K562 (cell line): Measurements from ENCODE around the gene CNTN2. TPM values are rescaled to one million over a fixed set of nuclear protein-coding genes. Genes with fewer than 3 reads are reported as not detected.

Source experiments
- ATAC-seq: fragments of 200-7000 bp; cut with Tn5 transposase; 3 replicates; pipeline ENCODE4 v1.9.1; 2020; ENCODE audit warnings: moderate library complexity
- BruUV-seq: library from RNA; stranded (reverse); fragments of 400-500 nt; replicated peaks from 2 replicates; lab custom pipeline; 2021; lab: Mats Ljungman, UMichigan
- CTCF ChIA-PET: fragments of 300-600 bp; formaldehyde crosslinking; extraction: SDS; loops from one replicate; lab custom pipeline; 2021; ENCODE audit warnings: low intra/inter-chr PET ratio; lab: Yijun Ruan, JAX
- POLR2A ChIA-PET: fragments of 300-600, 350-650 bp; sonication (Branson Sonifier 250); formaldehyde crosslinking; extraction: SDS; loops from one replicate; lab custom pipeline; 2021; ENCODE audit warnings: antibody characterized with exemption, inconsistent platforms; lab: Yijun Ruan, JAX
- DNase-seq, 4 experiments: peaks; one replicate each; pipeline versions ENCODE4 v3.0.0 to v3.0.0-alpha.2; 2011 to 2018; ENCODE audit warnings: low spot score in 3 of 4, mixed read lengths in 3 of 4; ENCODE audit errors: extremely low read depth in 1 of 4
- FAIRE-seq: peaks from 2 replicates; lab custom pipeline; 2011; peaks lifted over from hg19 to GRCh38; lab: Jason Lieb, UNC
- H2AFZ ChIP-seq: 2 replicates; pipeline ENCODE4 v1.6.0; 2011; ENCODE audit warnings: low read depth, low read length, control low read depth, inconsistent platforms
- H3K27ac ChIP-seq: fragments of 200-600 bp; 3 replicates; pipeline ENCODE4 v1.8.0; 2011; ENCODE audit warnings: low read depth, mild to moderate bottlenecking, control low read depth, inconsistent platforms, low read length, moderate library complexity, mixed read lengths; ENCODE audit errors: extremely low read depth
- H3K27me3 ChIP-seq, 2 experiments: fragments of 300-600 bp in 1 of 2; 2 replicates in 1 of 2; 3 replicates in 1 of 2; pipeline versions ENCODE4 v1.6.0 to v1.8.0; 2011; ENCODE audit warnings: inconsistent platforms in 2 of 2, low read length in 2 of 2, mild to moderate bottlenecking in 1 of 2, mixed read lengths in 1 of 2, moderate library complexity in 1 of 2; ENCODE audit not compliant: control insufficient read depth in 2 of 2, insufficient read depth in 2 of 2
- H3K36me3 ChIP-seq: fragments of 300-600 bp; 3 replicates; pipeline ENCODE4 v1.8.0; 2011; ENCODE audit warnings: mild to moderate bottlenecking, low read length, inconsistent platforms; ENCODE audit not compliant: control insufficient read depth, insufficient read depth
- H3K4me1 ChIP-seq, 2 experiments: fragments of 200-600 bp in 1 of 2; replicated peaks in 1 of 2; 2 replicates in 1 of 2; 3 replicates in 1 of 2; pipeline versions ENCODE4 v1.5.1 to v1.8.0; 2011; ENCODE audit warnings: inconsistent platforms in 2 of 2, low read length in 2 of 2, mild to moderate bottlenecking in 1 of 2, mixed read lengths in 1 of 2, moderate library complexity in 1 of 2; ENCODE audit not compliant: control insufficient read depth in 2 of 2, insufficient read depth in 2 of 2
- H3K4me2 ChIP-seq: 2 replicates; pipeline ENCODE4 v1.6.1; 2011; ENCODE audit warnings: low read length, control low read depth, inconsistent platforms, mixed read lengths; ENCODE audit not compliant: insufficient read depth
- H3K4me3 ChIP-seq: fragments of 200-600 bp; sonication (generic), shearing (Covaris generic); 2 replicates; pipeline ENCODE4 v1.5.1; 2016; ENCODE audit warnings: control low read depth, inconsistent platforms
- H3K79me2 ChIP-seq: fragments of 200-600 bp; 3 replicates; pipeline ENCODE4 v1.8.0; 2011; ENCODE audit warnings: low read length, inconsistent platforms; ENCODE audit not compliant: control insufficient read depth, insufficient read depth
- H3K9ac ChIP-seq, 2 experiments: 2 replicates each; pipeline versions ENCODE4 v1.6.0 to v1.6.1; 2011; ENCODE audit warnings: low read depth in 2 of 2, low read length in 2 of 2, control low read depth in 1 of 2, inconsistent platforms in 1 of 2, mild to moderate bottlenecking in 1 of 2, mixed read lengths in 1 of 2; ENCODE audit not compliant: insufficient read depth in 1 of 2
- H3K9me1 ChIP-seq: one replicate; pipeline ENCODE4 v1.6.0; 2011; ENCODE audit warnings: inconsistent platforms, mild to moderate bottlenecking, low read length, moderate library complexity; ENCODE audit not compliant: control insufficient read depth, insufficient read depth
- H3K9me3 ChIP-seq: replicated peaks from 2 replicates; pipeline ENCODE4 v1.5.1; 2011; ENCODE audit warnings: low read depth, low read length, inconsistent platforms; ENCODE audit not compliant: control insufficient read depth, insufficient read depth
- H4K20me1 ChIP-seq: replicated peaks from 2 replicates; pipeline ENCODE4 v1.6.1; 2011; ENCODE audit warnings: low read length, inconsistent platforms, mixed read lengths; ENCODE audit not compliant: control insufficient read depth, insufficient read depth
- ATF3 ChIP-seq, 2 experiments: fragments of 450-650 bp in 1 of 2; sonication (generic) in 1 of 2; formaldehyde crosslinking in 1 of 2; IDR thresholded peaks in 1 of 2; conservative IDR thresholded peaks in 1 of 2; 2 replicates each; pipeline versions ENCODE4 v1.6.1 to v1.8.1; 2016 to 2023; ENCODE audit warnings: mild to moderate bottlenecking in 2 of 2, moderate library complexity in 2 of 2, inconsistent platforms in 1 of 2, missing genetic modification reagents in 1 of 2
- BRD9 ChIP-seq: fragments of 450-650 bp; IDR thresholded peaks from 2 replicates; pipeline ENCODE4 v1.6.1; 2018; ENCODE audit warnings: low read depth; ENCODE audit not compliant: partially characterized antibody
- FOXP4 ChIP-seq: sonication (generic); formaldehyde crosslinking; IDR thresholded peaks from 2 replicates; pipeline ENCODE4 v1.8.0; 2022; ENCODE audit warnings: mild to moderate bottlenecking, missing genetic modification reagents, borderline replicate concordance
- HCFC1 ChIP-seq: IDR thresholded peaks from 2 replicates; pipeline ENCODE4 v1.6.1; 2012; ENCODE audit warnings: low read depth, low read length, improper control_type of control experiment
- IFI16 ChIP-seq: fragments of 250-450 bp; sonication (Bioruptor Pico); IDR thresholded peaks from 2 replicates; pipeline ENCODE4 v2.1.2; 2022; ENCODE audit warnings: mild to moderate bottlenecking, inconsistent platforms
- JUNB ChIP-seq: fragments of 450-650 bp; formaldehyde crosslinking; conservative IDR thresholded peaks from 2 replicates; pipeline ENCODE4 v1.4.0; 2020; ENCODE audit warnings: mild to moderate bottlenecking
- KLF10 ChIP-seq: fragments of 250-450 bp; sonication (Bioruptor Pico); IDR thresholded peaks from 2 replicates; pipeline ENCODE4 v1.6.1; 2021; ENCODE audit warnings: matching md5 sums
- NCOR1 ChIP-seq: fragments of 450-650 bp; IDR thresholded peaks from 2 replicates; pipeline ENCODE4 v1.6.1; 2016; ENCODE audit warnings: mild to moderate bottlenecking, moderate library complexity
- RBM39 ChIP-seq: fragments of 200-400 bp; formaldehyde crosslinking; optimal IDR thresholded peaks from 2 replicates; pipeline ENCODE3; 2018; ENCODE audit warnings: low read depth, low read length
- SIX5 ChIP-seq, 2 experiments: IDR thresholded peaks; 2 replicates each; pipeline ENCODE4 v1.6.1; 2011; ENCODE audit warnings: low read length in 2 of 2, borderline replicate concordance in 1 of 2, low read depth in 1 of 2, mild to moderate bottlenecking in 1 of 2, moderate library complexity in 1 of 2; ENCODE audit not compliant: insufficient read depth in 1 of 2
- XRCC3 ChIP-seq: fragments of 450-650 bp; IDR thresholded peaks from 2 replicates; pipeline ENCODE4 v1.6.1; 2017; ENCODE audit warnings: mild to moderate bottlenecking, moderate library complexity
- ZEB2 ChIP-seq: fragments of 450-650 bp; IDR thresholded peaks from 2 replicates; pipeline ENCODE4 v1.6.1; 2016
- ZFX ChIP-seq: sonication (generic); formaldehyde crosslinking; IDR thresholded peaks from 2 replicates; pipeline ENCODE4 v1.8.0; 2022; ENCODE audit warnings: mild to moderate bottlenecking, missing genetic modification reagents, moderate library complexity
- ZNF24 ChIP-seq: fragments of 450-650 bp; IDR thresholded peaks from 2 replicates; pipeline ENCODE4 v1.6.1; 2016
- ZNF282 ChIP-seq: sonication (generic); formaldehyde crosslinking; IDR thresholded peaks from 2 replicates; pipeline ENCODE4 v1.8.1; 2023; ENCODE audit warnings: missing genetic modification reagents
- ZNF436 ChIP-seq: fragments of 250-450, 450-650 bp; sonication (Bioruptor Pico); formaldehyde crosslinking; IDR thresholded peaks from 2 replicates; pipeline ENCODE4 v1.7.0; 2020; ENCODE audit warnings: mild to moderate bottlenecking
- ZNF586 ChIP-seq: fragments of 450-650 bp; formaldehyde crosslinking; conservative IDR thresholded peaks from 2 replicates; pipeline ENCODE4 v1.4.0; 2020; ENCODE audit warnings: mild to moderate bottlenecking, moderate library complexity
- WGBS: fragments of 100-300 bp; shearing (Covaris generic); methylation state at CpG from one replicate; pipeline ENCODE4 v1.1.6; 2016; ENCODE audit warnings: low coverage, mixed read lengths; ENCODE audit not compliant: insufficient coverage; ENCODE audit errors: missing lambda C conversion rate; 5-methylcytosine and 5-hydroxymethylcytosine counted together
- in situ Hi-C: fragments of 300-500 bp; cut with MboI; formaldehyde crosslinking; loops from 4 replicates; pipeline ENCODE4 v1.15.0; 2018; ENCODE audit warnings: inconsistent platforms, mixed read lengths
- intact Hi-C: fragments of 100-400 bp; cut with micrococcal nuclease; formaldehyde crosslinking; loops from 2 replicates; pipeline ENCODE4 v1.14.2; 2022
- polyA plus RNA-seq, 8 experiments: library from polyadenylated mRNA; depleted of rRNA in 4 of 8; stranded (reverse) in 5 of 8; unstranded in 3 of 8; fragments of >200 nt; fragmentation: Nextera tagmentation in 2 of 8; fragmentation: Illumina TruSeq in 1 of 8; extraction: Ambion mirVana in 2 of 8; extraction: Trizol in 1 of 8; gene quantifications; 2 replicates each; pipeline versions ENCODE4 v1.2.1 to v1.2.3, GENCODE V29; 2011 to 2014; ENCODE audit warnings: inconsistent platforms in 1 of 8, missing spikeins in 1 of 8
- total RNA-seq, 7 experiments: library from RNA; depleted of rRNA in 6 of 7; stranded (reverse); fragments of >200 nt in 6 of 7; fragmentation: Illumina TruSeq in 2 of 7; extraction: Trizol in 2 of 7; gene quantifications; 2 replicates each; pipeline versions ENCODE4 v1.2.1 to v1.2.3, GENCODE V29; 2011 to 2021; ENCODE audit warnings: low replicate concordance in 1 of 7
- TF ChIP-seq, protein P1 (sequence below): sonication (generic); formaldehyde crosslinking; IDR thresholded peaks from 2 replicates; pipeline ENCODE4 v1.8.1; 2023; ENCODE audit warnings: mild to moderate bottlenecking, missing genetic modification reagents

The CNTN2 gene
- total and polyA plus RNA-seq, 9 of the 15 experiments (the other 6 are each of a cell fraction or from before 2014, with no cell fraction given), result not detected

DNA sequence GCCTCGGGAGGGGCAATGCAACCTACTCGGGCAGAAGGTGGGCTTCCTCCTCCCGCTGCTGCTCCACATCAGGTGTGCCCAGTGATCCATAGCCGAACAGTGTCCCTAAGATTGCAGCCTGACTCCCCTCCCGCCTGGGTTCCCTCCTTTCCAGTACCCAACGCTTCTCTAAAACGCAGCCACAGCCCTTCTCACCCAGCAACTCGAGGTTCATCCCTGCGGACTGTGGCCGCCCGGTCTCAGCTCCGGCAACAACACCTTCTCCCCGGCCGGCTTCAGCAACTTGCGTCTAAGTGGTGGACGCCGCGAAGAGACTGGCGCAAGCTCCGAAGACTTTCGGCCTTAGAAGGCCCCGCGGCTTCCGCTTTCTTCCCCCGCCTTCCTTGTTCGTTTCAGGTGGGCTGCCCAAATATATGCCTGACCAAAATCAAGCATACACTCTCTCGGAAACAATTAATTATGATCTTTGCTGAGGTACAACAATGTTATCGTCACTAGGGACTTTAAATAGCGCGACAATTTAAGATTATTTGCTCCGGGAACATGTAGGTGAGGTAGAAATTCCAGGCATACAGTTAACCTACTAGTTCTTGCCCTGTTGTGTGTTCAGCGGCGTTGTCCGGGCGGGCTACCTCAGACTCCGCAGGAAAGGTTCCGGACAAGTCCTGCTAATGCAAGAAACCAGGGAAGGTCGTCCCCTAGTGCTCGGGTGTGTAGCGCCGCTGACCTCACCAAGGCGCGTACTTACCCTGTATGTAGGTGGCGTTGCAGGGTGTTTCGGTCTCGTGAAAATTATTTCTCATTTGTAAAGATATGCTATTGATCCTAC lies 78.9 kb downstream of the CNTN2 start, which contains the start of gene RBBP5:
Gene RBBP5 (minus strand): TSS at position 319 of the 829 bp plus-strand sequence. CDS start 105 bp downstream, at position 214.
- Histone ChIP-seq H3K9ac (peak within 1 kb of the TSS; percentile 94 to 96), H3K79me2 (peaks cover 46% of the 10 kb centered on the region), H3K4me2 (peak within 1 kb of the TSS; percentile 95), H2AFZ (peak within 1 kb of the TSS; percentile 96), H3K9me3 (no peaks in the 10 kb centered on the region), H4K20me1 (peaks cover 8% of the 10 kb centered on the region; the same call in 1 of the 2 replicates), H3K4me3 (peak within 1 kb of the TSS; percentile 73), H3K36me3 (peaks cover 27% of the 10 kb centered on the region; the same call in 2 of the 3 replicates), H3K4me1 (peaks cover 18 to 19% of the 10 kb centered on the region in 2 experiments; a peak in 4 of 5 replicates), H3K27me3 (no peaks in the 10 kb centered on the region), H3K9me1 (no peaks in the 10 kb centered on the region), H3K27ac (peak within 1 kb of the TSS; percentile 98)
- BruUV-seq, result no TSS peak
- peak; percentile 93 to 99 (median 94) for DNase-seq
- in situ Hi-C loops (no loop called here), intact Hi-C loops (loop anchor here (1.0 to 5.0 kb wide), 5 partner anchors 35 to 134 kb away; partner anchors contain the start of gene DSTYK)
- peak; percentile 97 for FAIRE-seq
- 1% methylated on average over 46 of the region's 46 CpGs for WGBS
- ChIA-PET POLR2A (interaction anchor here (0.6 to 5.9 kb wide), 33 partner anchors 9 to 1838 kb away, joined by 3 to 55 read pairs (median 4); no protein-coding TSS in a partner anchor), CTCF (interaction anchor here (1.7 kb wide), 1 partner anchor 134 kb away, joined by 7 read pairs; no protein-coding TSS in a partner anchor)
- ATAC-seq, result peak; percentile 98
- peak; percentile 92 for TF ChIP-seq HCFC1
- TF ChIP-seq ZFX (CRISPR knock-in tag), result peak; percentile 87
- no peak for TF ChIP-seq BRD9
- TF ChIP-seq SIX5 (IDR thresholded peaks at IDR 0.05; ENCODE audit: borderline replicate concordance in 1 of 2, insufficient read depth in 1 of 2, low read depth in 1 of 2, low read length in 2 of 2), result peak; percentile 66 to 85; a peak in 3 of 4 replicates
- TF ChIP-seq ATF3 (IDR thresholded peaks at IDR 0.05), result peak; percentile 90
- TF ChIP-seq ATF3 (CRISPR knock-in tag; conservative IDR thresholded peaks at IDR 0.05), result peak; percentile 97
- no peak for TF ChIP-seq IFI16 (CRISPR knock-in tag)
- TF ChIP-seq XRCC3, result no peak; the same call in 1 of the 2 replicates
- no peak for TF ChIP-seq ZNF436
- no peak for TF ChIP-seq KLF10 (CRISPR knock-in tag)
- TF ChIP-seq, protein P1, sequence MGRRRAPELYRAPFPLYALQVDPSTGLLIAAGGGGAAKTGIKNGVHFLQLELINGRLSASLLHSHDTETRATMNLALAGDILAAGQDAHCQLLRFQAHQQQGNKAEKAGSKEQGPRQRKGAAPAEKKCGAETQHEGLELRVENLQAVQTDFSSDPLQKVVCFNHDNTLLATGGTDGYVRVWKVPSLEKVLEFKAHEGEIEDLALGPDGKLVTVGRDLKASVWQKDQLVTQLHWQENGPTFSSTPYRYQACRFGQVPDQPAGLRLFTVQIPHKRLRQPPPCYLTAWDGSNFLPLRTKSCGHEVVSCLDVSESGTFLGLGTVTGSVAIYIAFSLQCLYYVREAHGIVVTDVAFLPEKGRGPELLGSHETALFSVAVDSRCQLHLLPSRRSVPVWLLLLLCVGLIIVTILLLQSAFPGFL, result no peak; the same call in 1 of the 2 replicates
- peak; percentile 77 for TF ChIP-seq NCOR1
- TF ChIP-seq ZNF282 (CRISPR knock-in tag), result no peak
- peak; percentile 98 for TF ChIP-seq RBM39
- no peak for TF ChIP-seq ZNF586 (CRISPR knock-in tag)
- peak; percentile 85 for TF ChIP-seq ZNF24
- peak; percentile 99 for TF ChIP-seq ZEB2
- peak; percentile 82 for TF ChIP-seq FOXP4
- 0 out of 2 replicates have a peak, but pooled peaks have one; percentile 19 for TF ChIP-seq JUNB (CRISPR knock-in tag)
